Left renal cortex interstitium (tissue), 4 donors: ENCODE data around the gene GRIK2. TPM values are rescaled to one million over a fixed set of nuclear protein-coding genes. Genes with fewer than 3 reads are reported as not detected.

ENCODE experiments used
- DNase-seq, 4 donors: peaks; one replicate each; pipeline ENCODE4 v3.0.0-alpha.2; 2013; ENCODE audit warnings: low read depth in 4 of 4, low spot score in 2 of 4, missing footprints in 1 of 4
- polyA plus RNA-seq, 4 donors: library from polyadenylated mRNA; unstranded; fragments of 120-200 nt; gene quantifications; one replicate each; pipeline ENCODE4 v1.2.1, GENCODE V29; 2013; ENCODE audit not compliant: insufficient read length in 4 of 4

Gene GRIK2
- polyA plus RNA-seq, 4 donors, result 12.1 to 17.8 (median 13.0) TPM

- DNase-seq, result no peak
These were observed 6.2 kb downstream of the GRIK2 start for GRCh38 chr6:101399616-101400162.

- no peak for DNase-seq
These were observed 7.0 kb downstream of the GRIK2 start for GRCh38 chr6:101400326-101401135.

GRCh38 chr6:101401171-101401570 lies 7.7 kb downstream of the GRIK2 start:
- no peak for DNase-seq

- no peak for DNase-seq
These were observed 8.5 kb downstream of the GRIK2 start for GRCh38 chr6:101401792-101402621.

GRCh38 chr6:101402622-101403031 lies 9.1 kb downstream of the GRIK2 start:
- no peak for DNase-seq

- DNase-seq, result no peak
These were observed 9.9 kb downstream of the GRIK2 start for GRCh38 chr6:101403216-101403945.

- DNase-seq, result no peak
These were observed 11.3 kb downstream of the GRIK2 start for GRCh38 chr6:101404775-101405174.

- DNase-seq, result no peak
These were observed 20.3 kb downstream of the GRIK2 start for GRCh38 chr6:101413773-101414172.

GRCh38 chr6:101417900-101418299 lies 24.4 kb downstream of the GRIK2 start:
- no peak for DNase-seq

- DNase-seq, result no peak
These were observed 28.7 kb downstream of the GRIK2 start for GRCh38 chr6:101422251-101422650.

GRCh38 chr6:101422811-101423210 lies 29.3 kb downstream of the GRIK2 start:
- no peak for DNase-seq

- DNase-seq, result no peak
These were observed 35.8 kb downstream of the GRIK2 start for GRCh38 chr6:101429270-101429669.

- DNase-seq, result no peak
These were observed 36.3 kb downstream of the GRIK2 start for GRCh38 chr6:101429845-101430244.

- DNase-seq, result no peak
These were observed 39.6 kb downstream of the GRIK2 start for GRCh38 chr6:101433141-101433540.

GRCh38 chr6:101434601-101435000 lies 41.1 kb downstream of the GRIK2 start:
- no peak for DNase-seq

- no peak for DNase-seq
These were observed 41.5 kb downstream of the GRIK2 start for GRCh38 chr6:101435038-101435437.

- DNase-seq, result no peak
These were observed 46.3 kb downstream of the GRIK2 start for GRCh38 chr6:101439790-101440189.

- no peak for DNase-seq
These were observed 49.8 kb downstream of the GRIK2 start for GRCh38 chr6:101443315-101443714.

- no peak for DNase-seq
These were observed 51.2 kb downstream of the GRIK2 start for GRCh38 chr6:101444717-101445116.

- DNase-seq, result no peak
These were observed 52.0 kb downstream of the GRIK2 start for GRCh38 chr6:101445527-101445926.

GRCh38 chr6:101450901-101451300 lies 57.4 kb downstream of the GRIK2 start:
- no peak for DNase-seq
